H9 (cell line): ENCODE results near the gene ZNF783. TPM values are rescaled to one million over a fixed set of nuclear protein-coding genes. Genes with fewer than 3 reads are reported as not detected.

Experiments used
- DNase-seq: peaks from one replicate; pipeline ENCODE4 v3.0.0-alpha.2; 2017
- H2AFZ ChIP-seq: one replicate; pipeline ENCODE4 v1.6.1; 2013; ENCODE audit warnings: mild to moderate bottlenecking, low read length, control low read depth, moderate library complexity
- H2AK5ac ChIP-seq: 2 replicates; pipeline ENCODE4 v1.6.1; 2013; ENCODE audit warnings: low read length, control low read depth, mixed read lengths; ENCODE audit not compliant: insufficient read length
- H2BK120ac ChIP-seq: one replicate; pipeline ENCODE4 v1.6.1; 2013; ENCODE audit warnings: low read depth, mild to moderate bottlenecking, low read length, control low read depth, inconsistent platforms; ENCODE audit not compliant: poor library complexity, severe bottlenecking
- H2BK12ac ChIP-seq: 2 replicates; pipeline ENCODE4 v1.6.1; 2013; ENCODE audit warnings: low read length, control low read depth, mixed read lengths, low read depth; ENCODE audit not compliant: insufficient read length
- H2BK15ac ChIP-seq: 2 replicates; pipeline ENCODE4 v1.6.1; 2013; ENCODE audit warnings: low read depth, low read length, control low read depth
- H2BK20ac ChIP-seq: one replicate; pipeline ENCODE4 v1.6.1; 2013; ENCODE audit warnings: low read depth, mild to moderate bottlenecking, low read length, control low read depth, inconsistent platforms; ENCODE audit not compliant: poor library complexity, severe bottlenecking
- H2BK5ac ChIP-seq: 2 replicates; pipeline ENCODE4 v1.6.1; 2013; ENCODE audit warnings: low read length, control low read depth, mixed read lengths; ENCODE audit not compliant: insufficient read length
- H3K14ac ChIP-seq: 2 replicates; pipeline ENCODE4 v1.6.1; 2013; ENCODE audit warnings: low read length, control low read depth; ENCODE audit not compliant: insufficient read depth
- H3K18ac ChIP-seq: 2 replicates; pipeline ENCODE4 v1.6.1; 2013; ENCODE audit warnings: low read depth, mild to moderate bottlenecking, mixed read lengths, low read length, control low read depth; ENCODE audit not compliant: insufficient read length
- H3K23ac ChIP-seq: 2 replicates; pipeline ENCODE4 v1.6.1; 2013; ENCODE audit warnings: low read length, control low read depth, mixed read lengths, low read depth; ENCODE audit not compliant: insufficient read length
- H3K23me2 ChIP-seq: 2 replicates; pipeline ENCODE4 v1.6.1; 2013; ENCODE audit warnings: low read depth, mild to moderate bottlenecking, mixed read lengths, low read length, control low read depth; ENCODE audit not compliant: insufficient read length, poor library complexity, severe bottlenecking
- H3K27ac ChIP-seq: 2 replicates; pipeline ENCODE4 v1.5.1; 2013; ENCODE audit warnings: low read length, control low read depth, mixed read lengths, low read depth; ENCODE audit not compliant: insufficient read length
- H3K27me3 ChIP-seq: 2 replicates; pipeline ENCODE4 v1.6.1; 2013; ENCODE audit warnings: low read length, control low read depth, inconsistent platforms; ENCODE audit not compliant: insufficient read depth
- H3K4ac ChIP-seq: 2 replicates; pipeline ENCODE4 v1.6.1; 2013; ENCODE audit warnings: low read depth, mild to moderate bottlenecking, control low read depth, inconsistent platforms, low read length, moderate library complexity
- H3K4me1 ChIP-seq: 2 replicates; pipeline ENCODE4 v1.6.1; 2013; ENCODE audit warnings: low read length, control low read depth, inconsistent platforms; ENCODE audit not compliant: insufficient read depth
- H3K4me2 ChIP-seq: 2 replicates; pipeline ENCODE4 v1.6.1; 2013; ENCODE audit warnings: low read length, control low read depth, mixed read lengths; ENCODE audit not compliant: insufficient read length, insufficient read depth
- H3K56ac ChIP-seq: 2 replicates; pipeline ENCODE4 v1.6.1; 2013; ENCODE audit warnings: low read depth, mild to moderate bottlenecking, mixed read lengths, low read length, control low read depth; ENCODE audit not compliant: insufficient read length
- H3K79me1 ChIP-seq: 2 replicates; pipeline ENCODE4 v1.6.1; 2013; ENCODE audit warnings: low read depth, mild to moderate bottlenecking, moderate library complexity, low read length, control low read depth, inconsistent platforms; ENCODE audit not compliant: insufficient read depth, poor library complexity, severe bottlenecking
- H3K79me2 ChIP-seq: 2 replicates; pipeline ENCODE4 v1.6.1; 2013; ENCODE audit warnings: low read length, control low read depth, inconsistent platforms; ENCODE audit not compliant: insufficient read depth
- H3K9ac ChIP-seq: 2 replicates; pipeline ENCODE4 v1.6.1; 2013; ENCODE audit warnings: low read length, control low read depth, mixed read lengths; ENCODE audit not compliant: insufficient read length; ENCODE audit errors: extremely low read depth
- H3K9me3 ChIP-seq: one replicate; pipeline ENCODE4 v1.6.1; 2013; ENCODE audit warnings: low read depth, low read length, inconsistent platforms; ENCODE audit not compliant: control insufficient read depth
- H3T11ph ChIP-seq: one replicate; pipeline ENCODE4 v1.6.1; 2013; ENCODE audit warnings: mild to moderate bottlenecking, low read length, control low read depth, inconsistent platforms
- H4K20me1 ChIP-seq: one replicate; pipeline ENCODE4 v1.6.1; 2013; ENCODE audit not compliant: control insufficient read depth, insufficient read length, insufficient read depth
- H4K5ac ChIP-seq: 2 replicates; pipeline ENCODE4 v1.6.1; 2013; ENCODE audit warnings: low read depth, mild to moderate bottlenecking, mixed read lengths, low read length, control low read depth; ENCODE audit not compliant: insufficient read length
- H4K8ac ChIP-seq: replicated peaks from 2 replicates; pipeline ENCODE4 v1.6.1; 2013; ENCODE audit warnings: low read length, control low read depth, mixed read lengths, low read depth; ENCODE audit not compliant: insufficient read length
- H4K91ac ChIP-seq: 2 replicates; pipeline ENCODE4 v1.6.1; 2013; ENCODE audit warnings: low read depth, mild to moderate bottlenecking, moderate library complexity, mixed read lengths, low read length, control low read depth; ENCODE audit not compliant: insufficient read length
- H3K27ac Mint-ChIP-seq, 3 experiments: 2 replicates in 2 of 3; 3 replicates in 1 of 3; pipeline ENCODE4 v1.8.0; 2020 to 2021; ENCODE audit warnings: mixed read lengths in 3 of 3, mild to moderate bottlenecking in 1 of 3, moderate library complexity in 1 of 3
- H3K27me3 Mint-ChIP-seq: 2 replicates; pipeline ENCODE4 v1.8.0; 2021; ENCODE audit warnings: low read depth, mild to moderate bottlenecking, moderate library complexity, mixed read lengths
- H3K36me3 Mint-ChIP-seq, 3 experiments: 2 replicates in 2 of 3; 3 replicates in 1 of 3; pipeline ENCODE4 v1.8.0; 2020 to 2021; ENCODE audit warnings: low read depth in 3 of 3, mixed read lengths in 3 of 3; ENCODE audit not compliant: insufficient read depth in 1 of 3
- H3K4me1 Mint-ChIP-seq, 2 experiments: 2 replicates each; pipeline ENCODE4 v1.8.0; 2020; ENCODE audit warnings: mixed read lengths in 2 of 2
- H3K4me3 Mint-ChIP-seq, 2 experiments: 2 replicates in 1 of 2; 3 replicates in 1 of 2; pipeline ENCODE4 v1.8.0; 2020 to 2021; ENCODE audit warnings: mild to moderate bottlenecking in 2 of 2, mixed read lengths in 2 of 2, moderate library complexity in 1 of 2
- H3K9me3 Mint-ChIP-seq, 2 experiments: 2 replicates in 1 of 2; 3 replicates in 1 of 2; pipeline ENCODE4 v1.8.0; 2020; ENCODE audit warnings: mild to moderate bottlenecking in 2 of 2, mixed read lengths in 2 of 2, moderate library complexity in 1 of 2
- CTCF ChIP-seq: fragments of 200-600 bp; sonication (generic); conservative IDR thresholded peaks from 3 replicates; pipeline ENCODE4 v1.8.0; 2021; ENCODE audit warnings: antibody characterized with exemption, mild to moderate bottlenecking
- WGBS: extraction: QIAGEN DNeasy Blood & Tissue Kit; methylation state at CpG from one replicate; pipeline ENCODE4 v1.1.7; 2013; ENCODE audit warnings: missing lambda C conversion rate, low lambda C conversion rate, mixed read lengths; ENCODE audit not compliant: insufficient read length; ENCODE audit errors: extremely low coverage; 5-methylcytosine and 5-hydroxymethylcytosine counted together
- total RNA-seq: library from RNA; stranded (reverse); gene quantifications from 2 replicates; pipeline ENCODE4 v1.2.1, GENCODE V29; 2021

Gene ZNF783
- total RNA-seq, 1 experiment from 2014 or later: 13.6 TPM

GRCh38 chr7:149285603-149286002 lies 23.6 kb downstream of the ZNF783 start:
- Mint-ChIP-seq H3K36me3 (peaks cover 3 to 11% (median 11%) of the 10 kb centered on the region in 3 experiments; a peak in 5 of 7 replicates), H3K27ac (peak overlapping the region in 1 of 3 experiments; percentile 94; a peak in 1 of 7 replicates), H3K4me3 (peak overlapping the region; percentile 82 to 90), H3K27me3 (peaks cover 14% of the 10 kb centered on the region), H3K9me3 (no peaks in the 10 kb centered on the region), H3K4me1 (peaks cover 14 to 23% of the 10 kb centered on the region in 2 experiments)
- no peak overlapping the region for H2BK12ac ChIP-seq
- H3K23ac ChIP-seq: no peak overlapping the region
- H3K27me3 ChIP-seq: no peaks in the 10 kb centered on the region
- WGBS: no CpG with 5 or more reads among the region's 11 CpGs
- peak overlapping the region; percentile 73 for H3K9ac ChIP-seq
- H3K56ac ChIP-seq: no peak overlapping the region
- no peak overlapping the region for H2AK5ac ChIP-seq
- no peaks in the 10 kb centered on the region for H4K20me1 ChIP-seq
- no peak overlapping the region for H2AFZ ChIP-seq
- H2BK120ac ChIP-seq: no peak overlapping the region
- H3K23me2 ChIP-seq: peaks cover 10% of the 10 kb centered on the region
- no peaks in the 10 kb centered on the region; the same call in 1 of the 2 replicates for H3K4me1 ChIP-seq
- no peak overlapping the region for H3K4ac ChIP-seq
- no peaks in the 10 kb centered on the region for H3K79me2 ChIP-seq
- H2BK5ac ChIP-seq: no peak overlapping the region
- DNase-seq: no peak
- no peak overlapping the region for H3K18ac ChIP-seq
- no peak overlapping the region for H3K27ac ChIP-seq
- no peak overlapping the region for H4K91ac ChIP-seq
- H3K14ac ChIP-seq: peak overlapping the region; percentile 77
- no peaks in the 10 kb centered on the region for H3K9me3 ChIP-seq
- no peak overlapping the region for H4K5ac ChIP-seq
- no peak overlapping the region for H2BK15ac ChIP-seq
- no peak for TF ChIP-seq CTCF
- peak overlapping the region; percentile 92 for H3K4me2 ChIP-seq
- H3K79me1 ChIP-seq: no peaks in the 10 kb centered on the region
- H2BK20ac ChIP-seq: no peak overlapping the region
- H3T11ph ChIP-seq: no peak overlapping the region
- no peak overlapping the region for H4K8ac ChIP-seq
